HepG2 (cell line): ENCODE data around the gene WDR81. TPM values are rescaled to one million over a fixed set of nuclear protein-coding genes. Genes with fewer than 3 reads are reported as not detected.
A peak's percentile ranks its signal among the peaks of the same experiment; 100 is the strongest.

Source experiments
- AFF4 ChIP-seq: sonication (generic); formaldehyde crosslinking; IDR thresholded peaks from 2 replicates; pipeline ENCODE4 v1.4.0; 2020; ENCODE audit warnings: missing genetic modification reagents
- AKAP8 ChIP-seq: sonication (generic); formaldehyde crosslinking; IDR thresholded peaks from 2 replicates; pipeline ENCODE4 v1.5.1; 2020; ENCODE audit warnings: mild to moderate bottlenecking, missing genetic modification reagents
- CCDC6 ChIP-seq: sonication (generic); formaldehyde crosslinking; IDR thresholded peaks from 2 replicates; pipeline ENCODE4 v1.8.1; 2022; ENCODE audit warnings: mild to moderate bottlenecking, missing genetic modification reagents, moderate library complexity
- CENPX ChIP-seq: sonication (generic); formaldehyde crosslinking; IDR thresholded peaks from 2 replicates; pipeline ENCODE4 v1.9.0; 2021; ENCODE audit warnings: mild to moderate bottlenecking, missing genetic modification reagents, moderate library complexity
- DMAP1 ChIP-seq: IDR thresholded peaks from 2 replicates; pipeline ENCODE4 v1.6.1; 2016
- EED ChIP-seq: sonication (generic); formaldehyde crosslinking; IDR thresholded peaks from 2 replicates; pipeline ENCODE4 v1.5.0; 2020; ENCODE audit warnings: mild to moderate bottlenecking, missing genetic modification reagents
- GATAD2A ChIP-seq: IDR thresholded peaks from 2 replicates; pipeline ENCODE4 v1.6.1; 2016
- HCFC1 ChIP-seq: fragments of 150-350 bp; IDR thresholded peaks from 2 replicates; pipeline ENCODE4 v1.6.1; 2014; ENCODE audit warnings: low read depth, low read length
- HHEX ChIP-seq: IDR thresholded peaks from 2 replicates; pipeline ENCODE4 v1.6.1; 2016; ENCODE audit warnings: control low read depth
- NRL ChIP-seq: sonication (generic); formaldehyde crosslinking; IDR thresholded peaks from 2 replicates; pipeline ENCODE4 v1.5.0; 2020; ENCODE audit warnings: missing genetic modification reagents, mild to moderate bottlenecking, moderate library complexity, borderline replicate concordance
- PAX8 ChIP-seq: sonication (generic); formaldehyde crosslinking; IDR thresholded peaks from 2 replicates; pipeline ENCODE4 v1.8.0; 2022; ENCODE audit warnings: mild to moderate bottlenecking, missing genetic modification reagents, borderline replicate concordance
- PHB2 ChIP-seq: fragments of 450-650 bp; IDR thresholded peaks from 2 replicates; pipeline ENCODE4 v1.6.1; 2018; ENCODE audit not compliant: partially characterized antibody
- RERE ChIP-seq: IDR thresholded peaks from 2 replicates; pipeline ENCODE4 v1.6.1; 2016; ENCODE audit warnings: low read depth, missing genetic modification reagents, missing compliant biosample characterization
- SMARCE1 ChIP-seq: fragments of 450-650 bp; IDR thresholded peaks from 2 replicates; pipeline ENCODE4 v1.6.1; 2017; ENCODE audit warnings: borderline replicate concordance
- ZBTB21 ChIP-seq: sonication (generic); formaldehyde crosslinking; IDR thresholded peaks from 2 replicates; pipeline ENCODE4 v1.4.0; 2020; ENCODE audit warnings: missing genetic modification reagents
- ZFY ChIP-seq: sonication (generic); formaldehyde crosslinking; IDR thresholded peaks from 2 replicates; pipeline ENCODE4 v1.4.0; 2020; ENCODE audit warnings: missing genetic modification reagents
- ZNF772 ChIP-seq: sonication (generic); formaldehyde crosslinking; IDR thresholded peaks from 2 replicates; pipeline ENCODE4 v1.5.0; 2020; ENCODE audit warnings: mild to moderate bottlenecking, missing genetic modification reagents
- ZNF776 ChIP-seq: sonication (generic); formaldehyde crosslinking; IDR thresholded peaks from 2 replicates; pipeline ENCODE4 v1.4.0; 2020; ENCODE audit warnings: mild to moderate bottlenecking, missing genetic modification reagents
- ZNF816 ChIP-seq: sonication (generic); formaldehyde crosslinking; IDR thresholded peaks from 2 replicates; pipeline ENCODE4 v1.8.0; 2022; ENCODE audit warnings: missing genetic modification reagents, mild to moderate bottlenecking, borderline replicate concordance
- ZSCAN22 ChIP-seq: sonication (generic); formaldehyde crosslinking; IDR thresholded peaks from 2 replicates; pipeline ENCODE4 v1.4.0; 2020; ENCODE audit warnings: mild to moderate bottlenecking, missing genetic modification reagents
- polyA plus RNA-seq, 8 experiments: library from polyadenylated mRNA; depleted of rRNA in 3 of 8; stranded (reverse) in 7 of 8; unstranded in 1 of 8; fragments of >200 nt; fragmentation: Illumina TruSeq in 4 of 8; extraction: Trizol in 4 of 8; gene quantifications; 2 replicates each; pipeline versions ENCODE4 v1.2.1 to v1.2.3, GENCODE V29; 2011 to 2016; ENCODE audit warnings: low read depth in 4 of 8, missing spikeins in 1 of 8, mixed read lengths in 1 of 8; ENCODE audit not compliant: insufficient read depth in 1 of 8
- total RNA-seq, 5 experiments: library from RNA; depleted of rRNA; stranded (reverse); fragments of >200 nt; fragmentation: Illumina TruSeq; extraction: Trizol; gene quantifications; 2 replicates each; pipeline ENCODE4 v1.2.3, GENCODE V29; 2016; ENCODE audit warnings: low read depth in 1 of 5
- TF ChIP-seq, protein P1 (sequence below): IDR thresholded peaks from 2 replicates; pipeline ENCODE4 v1.6.1; 2016
- TF ChIP-seq, protein P2 (sequence below): sonication (generic); formaldehyde crosslinking; IDR thresholded peaks from 2 replicates; pipeline ENCODE4 v1.9.0; 2021; ENCODE audit warnings: missing genetic modification reagents, borderline replicate concordance

WDR81 gene
- total and polyA plus RNA-seq, 2 of the 13 experiments (the other 11 are each of a cell fraction or from before 2014, with no cell fraction given), result 9.1 to 16.7 TPM

GRCh38 chr17:1724351-1724868, at the start of gene WDR81 (continued):
- TF ChIP-seq ZNF776 (no peak), PHB2 (no peak), HCFC1 (no peak; the same call in 1 of the 2 replicates), ZBTB21 (no peak), AFF4 (CRISPR knock-in tag) (no peak), ZSCAN22 (CRISPR knock-in tag) (no peak), CENPX (CRISPR knock-in tag) (no peak), RERE (no peak), DMAP1 (CRISPR knock-in tag) (peak; percentile 62; the same call in 1 of the 2 replicates), ZFY (peak; percentile 78; the same call in 1 of the 2 replicates), HHEX (CRISPR knock-in tag) (no peak), ZNF816 (CRISPR knock-in tag) (no peak), PAX8 (no peak; the same call in 1 of the 2 replicates), EED (CRISPR knock-in tag) (no peak), CCDC6 (0 out of 2 replicates have a peak, but pooled peaks have one; percentile 59), SMARCE1 (no peak), GATAD2A (peak; percentile 18; the same call in 1 of the 2 replicates), AKAP8 (CRISPR knock-in tag) (no peak), ZNF772 (no peak), NRL (CRISPR knock-in tag) (no peak)
- TF ChIP-seq, protein P1, sequence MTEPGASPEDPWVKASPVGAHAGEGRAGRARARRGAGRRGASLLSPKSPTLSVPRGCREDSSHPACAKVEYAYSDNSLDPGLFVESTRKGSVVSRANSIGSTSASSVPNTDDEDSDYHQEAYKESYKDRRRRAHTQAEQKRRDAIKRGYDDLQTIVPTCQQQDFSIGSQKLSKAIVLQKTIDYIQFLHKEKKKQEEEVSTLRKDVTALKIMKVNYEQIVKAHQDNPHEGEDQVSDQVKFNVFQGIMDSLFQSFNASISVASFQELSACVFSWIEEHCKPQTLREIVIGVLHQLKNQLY (CRISPR knock-in tag), result peak; percentile 79; the same call in 1 of the 2 replicates
- TF ChIP-seq, protein P2, sequence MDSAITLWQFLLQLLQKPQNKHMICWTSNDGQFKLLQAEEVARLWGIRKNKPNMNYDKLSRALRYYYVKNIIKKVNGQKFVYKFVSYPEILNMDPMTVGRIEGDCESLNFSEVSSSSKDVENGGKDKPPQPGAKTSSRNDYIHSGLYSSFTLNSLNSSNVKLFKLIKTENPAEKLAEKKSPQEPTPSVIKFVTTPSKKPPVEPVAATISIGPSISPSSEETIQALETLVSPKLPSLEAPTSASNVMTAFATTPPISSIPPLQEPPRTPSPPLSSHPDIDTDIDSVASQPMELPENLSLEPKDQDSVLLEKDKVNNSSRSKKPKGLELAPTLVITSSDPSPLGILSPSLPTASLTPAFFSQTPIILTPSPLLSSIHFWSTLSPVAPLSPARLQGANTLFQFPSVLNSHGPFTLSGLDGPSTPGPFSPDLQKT (CRISPR knock-in tag), result no peak
